ENCODE results near the gene ETDB.
"Not testable (repeated sequence)": the region's sequence is repeated elsewhere in the genome, so short reads cannot be mapped to it uniquely, and the experiment has no call there.

The ETDB gene

GRCh38 chrX:135120056-135120576 lies at the start of gene ETDB:
TSS of gene ETDB (minus strand) at chrX:135120526. CDS start at chrX:135119261, 1,265 bp downstream.
- not testable (repeated sequence) for DNase-seq

DNA sequence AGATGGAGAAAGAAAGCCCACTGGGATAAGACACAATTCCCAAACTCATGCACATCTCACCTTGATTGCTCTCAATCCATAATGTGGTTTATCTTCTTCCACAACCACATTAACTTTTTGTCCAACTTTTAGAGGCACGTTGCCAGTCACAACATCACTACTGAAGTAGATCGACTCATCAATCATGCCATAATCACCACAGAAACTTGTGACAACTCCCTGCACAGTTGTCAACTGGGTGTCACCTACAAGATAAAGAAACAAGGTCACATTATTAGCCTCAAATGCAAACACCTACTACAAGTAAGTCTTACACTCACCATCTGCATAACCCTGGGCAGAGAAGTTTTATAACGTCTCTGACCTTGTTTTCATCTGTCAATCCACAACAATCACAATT lies 49.2 kb upstream of the ETDB start:
- not testable (repeated sequence) for DNase-seq

DNA sequence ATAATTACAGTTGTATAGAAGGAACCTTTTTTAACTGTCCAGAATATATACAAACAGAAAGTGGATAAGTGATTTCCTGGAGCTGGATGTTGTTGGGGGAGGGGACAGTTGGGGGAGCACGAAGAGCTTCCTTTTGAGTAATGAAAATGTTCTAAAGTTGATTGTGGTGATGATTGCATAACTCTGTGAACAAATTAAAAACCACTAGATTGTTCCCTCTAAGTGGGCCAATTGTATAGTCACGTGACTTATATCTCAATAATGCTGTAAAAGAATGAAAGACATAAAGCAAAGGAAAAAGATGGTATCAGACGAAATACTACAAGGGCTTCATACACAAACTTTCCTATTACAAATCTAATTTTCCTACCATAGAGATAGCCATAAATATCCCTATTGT lies 48.2 kb upstream of the ETDB start:
- no peak for DNase-seq

DNA sequence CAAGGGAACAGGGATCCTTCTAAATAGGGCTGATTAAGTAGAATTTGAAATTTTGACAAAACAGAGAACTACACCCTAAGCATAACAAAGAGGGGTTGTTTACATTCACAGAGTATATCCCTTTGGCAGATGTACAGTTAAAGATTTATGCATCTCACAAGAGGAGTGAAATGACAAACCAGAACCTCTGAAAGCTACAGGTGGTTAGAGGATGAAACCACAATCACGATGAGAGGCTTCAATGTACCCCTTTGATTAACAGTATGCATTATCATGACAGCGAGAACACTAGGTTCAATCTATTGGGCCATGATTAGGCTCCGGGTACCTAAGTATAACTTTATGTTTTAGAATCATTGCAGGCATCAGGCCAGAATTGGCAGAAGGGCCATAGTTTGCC lies 34.4 kb upstream of the ETDB start:
- not testable (repeated sequence) for DNase-seq

DNA sequence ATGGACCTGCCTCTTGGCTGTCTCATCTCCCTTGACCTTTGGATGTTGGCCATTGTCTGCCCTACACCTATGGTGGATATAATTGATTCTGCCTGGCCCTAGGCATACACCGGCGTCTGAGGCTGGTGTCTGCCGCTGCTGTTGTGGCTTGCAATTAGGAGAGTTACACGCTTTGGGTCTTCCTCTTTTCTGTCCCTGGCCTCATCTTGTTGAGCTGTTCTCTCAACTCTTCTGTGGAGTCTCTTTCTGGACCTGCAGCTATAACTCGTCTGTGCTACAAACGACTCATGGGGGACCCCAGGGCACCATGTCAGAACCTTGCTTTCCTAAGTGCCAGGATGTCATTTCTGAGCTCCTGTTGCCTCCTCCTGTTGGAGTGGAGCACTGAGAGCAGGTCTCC lies 5.8 kb upstream of the ETDB start:
- DNase-seq: not testable (repeated sequence)

GRCh38 chrX:135116064-135116463 lies 4.3 kb downstream of the ETDB start:
- DNase-seq: not testable (repeated sequence)

DNA sequence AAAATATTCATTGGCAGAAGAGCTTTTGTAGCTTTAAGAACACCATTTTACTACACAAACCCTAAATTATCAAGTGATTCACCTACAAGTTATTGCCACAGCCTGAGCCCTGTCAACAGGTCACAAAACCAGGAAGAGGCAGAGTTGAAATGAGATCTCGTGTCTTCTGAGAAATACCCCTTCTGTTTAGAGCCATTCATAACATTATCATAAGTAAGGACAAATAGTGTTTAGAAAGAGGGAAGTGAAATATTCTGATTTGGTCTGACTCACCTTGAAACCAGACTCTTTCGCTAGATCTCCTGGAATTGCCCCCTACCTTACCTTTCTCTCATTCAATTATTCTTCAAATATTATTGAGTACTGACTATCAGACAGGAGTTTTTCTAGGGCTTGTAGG lies 5.9 kb downstream of the ETDB start:
- no peak for DNase-seq

GRCh38 chrX:135112743-135113142 lies 7.6 kb downstream of the ETDB start:
- no peak for DNase-seq

GRCh38 chrX:135112096-135112729 lies 8.1 kb downstream of the ETDB start:
- peak in 1 of 2 experiments; percentile 8 for DNase-seq

DNA sequence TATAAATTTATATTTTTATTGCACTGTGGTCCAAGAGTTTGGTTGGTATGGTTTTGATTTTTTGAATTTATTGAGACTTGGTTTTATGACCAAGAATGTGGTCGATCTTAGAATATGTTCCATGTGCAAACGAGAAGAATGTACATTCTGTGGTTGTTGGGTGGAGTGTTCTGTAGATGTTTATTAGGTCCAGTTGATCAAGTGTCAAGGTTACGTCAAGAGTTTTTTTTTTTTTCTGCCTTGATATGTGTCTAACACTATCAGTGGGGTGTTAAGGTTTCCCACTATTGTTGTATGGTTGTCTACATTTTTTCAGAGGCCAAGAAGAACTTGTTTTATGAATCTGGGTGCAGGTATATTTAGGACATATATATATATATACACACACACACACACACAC lies 10.8 kb downstream of the ETDB start:
- DNase-seq: no peak

DNA sequence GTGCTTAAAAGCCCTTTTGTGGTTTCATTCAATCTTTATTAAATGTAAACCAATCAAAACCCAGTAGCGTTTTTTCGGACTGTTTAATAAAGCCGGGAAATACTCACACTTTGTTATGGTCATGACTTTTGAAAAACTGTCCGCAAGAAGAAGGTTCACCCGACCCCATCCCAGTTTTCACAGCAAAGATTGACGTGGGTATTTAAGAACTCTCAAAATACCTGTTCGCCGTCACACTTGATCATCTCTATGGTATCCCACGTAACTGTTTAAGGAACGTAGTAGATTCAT lies 20.9 kb downstream of the ETDB start:
- no peak for DNase-seq

DNA sequence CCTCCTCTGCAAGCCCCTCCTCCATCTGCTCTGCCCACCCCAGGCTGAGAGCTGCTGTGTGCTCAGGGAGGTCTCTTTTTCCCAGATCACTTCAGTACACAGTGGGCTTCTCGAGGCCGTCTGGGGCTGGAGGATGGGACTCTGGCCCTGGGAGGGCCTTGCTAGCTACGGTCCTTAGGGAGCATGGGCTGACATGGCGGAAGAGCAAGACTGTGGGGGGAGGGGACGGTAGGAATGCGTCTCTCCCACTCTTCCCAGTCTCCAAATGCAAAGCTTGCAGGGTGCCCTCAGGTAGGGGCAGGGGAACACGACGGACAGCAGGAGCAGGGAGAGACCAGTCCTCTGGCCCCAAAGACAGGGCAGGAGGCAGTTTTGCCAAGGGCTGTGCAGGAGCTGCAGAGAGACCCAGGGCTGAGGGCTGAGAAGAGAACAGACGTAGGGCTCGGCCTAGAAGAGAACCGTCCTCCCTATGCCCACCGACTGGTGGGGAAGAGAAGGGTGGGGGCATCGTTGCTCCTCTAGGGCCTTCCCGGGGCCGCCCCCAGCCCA lies 23.1 kb downstream of the ETDB start:
- DNase-seq: not testable (repeated sequence)

DNA sequence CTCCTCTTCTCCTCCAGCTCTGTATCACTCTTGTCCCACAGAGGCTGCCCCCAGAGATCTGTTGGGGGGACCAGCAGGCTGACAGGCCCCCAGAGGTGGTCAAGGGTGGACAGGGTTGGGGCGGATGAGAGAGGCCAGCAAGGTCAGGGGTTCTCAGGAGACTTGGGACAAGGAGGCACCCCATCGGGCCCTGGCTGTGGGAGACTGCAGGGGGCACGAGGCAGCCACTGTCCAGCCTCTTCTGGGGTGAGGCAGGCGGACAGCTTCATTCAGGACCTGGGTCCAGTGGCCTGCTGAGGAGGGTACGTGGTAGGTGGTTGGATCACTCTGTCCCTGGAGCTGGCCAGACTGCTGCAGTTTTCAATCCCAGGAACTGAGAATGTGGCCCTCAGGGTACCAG lies 24.6 kb downstream of the ETDB start:
- no peak for DNase-seq

- DNase-seq: no peak
Measured at GRCh38 chrX:135094726-135095125, 25.6 kb downstream of the ETDB start.

DNA sequence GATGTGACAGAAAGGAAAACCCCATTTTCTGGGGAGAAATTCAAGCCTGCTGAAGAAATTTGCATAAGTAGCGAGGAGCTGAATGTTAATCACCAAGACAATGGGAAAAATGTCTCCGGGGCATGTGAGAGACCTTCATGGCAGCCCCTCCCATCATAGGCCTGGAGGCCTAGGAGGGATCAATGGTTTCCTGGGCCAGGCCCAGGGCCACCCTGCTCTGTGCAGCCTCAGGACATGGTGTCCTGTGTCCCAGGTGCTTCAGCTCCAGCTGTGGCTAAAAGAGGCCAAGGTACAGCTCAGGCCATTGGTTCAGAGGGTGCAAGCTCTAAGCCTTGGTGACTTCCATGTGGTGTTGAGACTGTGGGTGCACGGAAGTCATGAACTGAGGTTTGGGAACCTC lies 31.2 kb downstream of the ETDB start:
- DNase-seq: no peak

- DNase-seq: no peak
Measured at GRCh38 chrX:135087867-135088266, 32.5 kb downstream of the ETDB start.

- DNase-seq: peak; percentile 13 to 44
Measured at GRCh38 chrX:135086197-135086854, 34.0 kb downstream of the ETDB start.

GRCh38 chrX:135081693-135082404 lies 38.5 kb downstream of the ETDB start:
- no peak for DNase-seq

All from SW 1271 (cell line).